Ovary (tissue), 3 donors: Measurements from ENCODE around the gene DBT.

ENCODE experiments used
- CTCF ChIP-seq, 3 donors: fragments of 450-650 bp in 2 of 3; fragments of 200-600 bp in 1 of 3; IDR thresholded peaks; one replicate each; pipeline versions ENCODE4 v1.5.1 to v1.8.0; 2016 to 2022; ENCODE audit warnings: antibody characterized with exemption in 3 of 3, mild to moderate bottlenecking in 1 of 3
- POLR2A ChIP-seq: fragments of 450-650 bp; IDR thresholded peaks from one replicate; pipeline ENCODE4 v1.6.1; 2017; ENCODE audit warnings: antibody characterized with exemption, mild to moderate bottlenecking, moderate library complexity
- donor health status: DM: no; HTN: no; CAD: no.

GRCh38 chr1:100230765-100231164 is 18.9 kb downstream of the DBT start:
- no peak for TF ChIP-seq CTCF (IDR thresholded peaks at IDR 0.05)
- no peak for TF ChIP-seq POLR2A
